Endothelial cell of umbilical vein (primary cell): ENCODE data around the gene UROC1. TPM values are rescaled to one million over a fixed set of nuclear protein-coding genes. Genes with fewer than 3 reads are reported as not detected.

Experiments
- BruUV-seq: library from RNA; stranded (reverse); fragments of 400-500 nt; replicated peaks from 2 replicates; lab custom pipeline; 2021; lab: Mats Ljungman, UMichigan
- CTCF ChIA-PET: fragments of 300-600, 350-600 bp; sonication (Branson Sonifier 250); formaldehyde crosslinking; loops from one replicate; lab custom pipeline; 2021; ENCODE audit warnings: antibody characterized with exemption, inconsistent platforms; lab: Charles Lee
- POLR2A ChIA-PET: fragments of 300-600, 350-600 bp; sonication (Branson Sonifier 250); formaldehyde crosslinking; loops from one replicate; lab custom pipeline; 2021; ENCODE audit warnings: antibody characterized with exemption, inconsistent platforms; lab: Charles Lee
- DNase-seq: peaks from one replicate; pipeline ENCODE4 v3.0.0-alpha.2; 2011; ENCODE audit warnings: low read depth, low spot score
- FAIRE-seq: peaks from 2 replicates; lab custom pipeline; 2011; peaks lifted over from hg19 to GRCh38; lab: Jason Lieb, UNC
- H2AFZ ChIP-seq: 2 replicates; pipeline ENCODE4 v1.6.0; 2012; ENCODE audit warnings: low read depth, low read length, control low read depth, inconsistent platforms
- H3K27ac ChIP-seq: 2 replicates; pipeline ENCODE4 v1.5.1; 2011; ENCODE audit warnings: low read depth, mild to moderate bottlenecking, control low read depth, low read length, moderate library complexity; ENCODE audit not compliant: insufficient read depth
- H3K27me3 ChIP-seq, 2 experiments: 2 replicates each; pipeline versions ENCODE4 v1.6.0 to v1.6.1; 2011; ENCODE audit warnings: low read length in 2 of 2, mixed read lengths in 1 of 2; ENCODE audit not compliant: control insufficient read depth in 2 of 2, insufficient read depth in 2 of 2
- H3K36me3 ChIP-seq, 2 experiments: 2 replicates in 1 of 2; 3 replicates in 1 of 2; pipeline ENCODE4 v1.5.1; 2011; ENCODE audit warnings: low read length in 2 of 2, mild to moderate bottlenecking in 1 of 2, moderate library complexity in 1 of 2; ENCODE audit not compliant: control insufficient read depth in 2 of 2, insufficient read depth in 2 of 2; ENCODE audit errors: extremely low read depth in 1 of 2
- H3K4me1 ChIP-seq: 3 replicates; pipeline ENCODE4 v1.5.1; 2011; ENCODE audit warnings: mild to moderate bottlenecking, low read length; ENCODE audit not compliant: control insufficient read depth, insufficient read depth; ENCODE audit errors: extremely low read depth
- H3K4me2 ChIP-seq: 2 replicates; pipeline ENCODE4 v1.6.1; 2011; ENCODE audit warnings: low read length, control low read depth, mixed read lengths; ENCODE audit not compliant: insufficient read depth
- H3K4me3 ChIP-seq, 3 experiments: fragments of 200-600 bp in 1 of 3; sonication (generic), shearing (Covaris generic) in 1 of 3; replicated peaks in 1 of 3; 2 replicates each; pipeline ENCODE4 v1.5.1; 2011 to 2016; ENCODE audit warnings: control low read depth in 3 of 3, low read length in 3 of 3, mild to moderate bottlenecking in 2 of 3, inconsistent platforms in 1 of 3, low read depth in 1 of 3, moderate library complexity in 1 of 3; ENCODE audit not compliant: insufficient read depth in 1 of 3
- H3K79me2 ChIP-seq: 2 replicates; pipeline ENCODE4 v1.6.0; 2012; ENCODE audit warnings: low read length, inconsistent platforms; ENCODE audit not compliant: control insufficient read depth, insufficient read depth
- H3K9ac ChIP-seq: replicated peaks from 2 replicates; pipeline ENCODE3; 2011; ENCODE audit warnings: low read length, control low read depth; ENCODE audit not compliant: insufficient read depth; ENCODE audit errors: extremely low read depth
- H3K9me1 ChIP-seq: replicated peaks from 3 replicates; pipeline ENCODE4 v1.6.0; 2011; ENCODE audit warnings: mild to moderate bottlenecking, low read length; ENCODE audit not compliant: control insufficient read depth, insufficient read depth; ENCODE audit errors: extremely low read depth
- H3K9me3 ChIP-seq: replicated peaks from 2 replicates; pipeline ENCODE4 v1.5.1; 2012; ENCODE audit warnings: low read length, inconsistent platforms; ENCODE audit not compliant: control insufficient read depth, insufficient read depth
- H4K20me1 ChIP-seq: replicated peaks from 2 replicates; pipeline ENCODE3; 2011; ENCODE audit warnings: mild to moderate bottlenecking, low read length; ENCODE audit not compliant: control insufficient read depth, insufficient read depth; ENCODE audit errors: extremely low read depth
- CTCF ChIP-seq, 2 donors: IDR thresholded peaks; 1 replicate in 1 of 2; 2 replicates in 1 of 2; pipeline ENCODE4 v1.5.1; 2011; ENCODE audit warnings: low read length in 2 of 2, mild to moderate bottlenecking in 2 of 2, moderate library complexity in 2 of 2, control low read depth in 1 of 2, inconsistent platforms in 1 of 2, low read depth in 1 of 2; ENCODE audit not compliant: insufficient read depth in 1 of 2; ENCODE audit errors: extremely low read depth in 1 of 2
- EZH2 ChIP-seq: IDR thresholded peaks from 2 replicates; pipeline ENCODE4 v1.6.1; 2012; ENCODE audit warnings: borderline replicate concordance, low read depth, mild to moderate bottlenecking, moderate library complexity, low read length, inconsistent platforms; ENCODE audit not compliant: severe bottlenecking
- FOS ChIP-seq: IDR thresholded peaks from 2 replicates; pipeline ENCODE4 v1.6.1; 2011; ENCODE audit warnings: mild to moderate bottlenecking, low read length, moderate library complexity, borderline replicate concordance; ENCODE audit not compliant: insufficient read depth
- GATA2 ChIP-seq: IDR thresholded peaks from 2 replicates; pipeline ENCODE4 v1.7.0; 2011; ENCODE audit warnings: low read depth, mild to moderate bottlenecking, moderate library complexity, mixed read lengths, low read length; ENCODE audit not compliant: insufficient read length, insufficient read depth
- JUN ChIP-seq: IDR thresholded peaks from 2 replicates; pipeline ENCODE4 v1.6.1; 2011; ENCODE audit warnings: borderline replicate concordance, low read depth; ENCODE audit not compliant: insufficient read length, insufficient read depth
- MAX ChIP-seq: IDR thresholded peaks from 2 replicates; pipeline ENCODE4 v1.6.1; 2011; ENCODE audit not compliant: insufficient read depth, insufficient read length
- MYC ChIP-seq: IDR thresholded peaks from one replicate; pipeline ENCODE4 v1.6.1; 2011; ENCODE audit warnings: mild to moderate bottlenecking, low read depth, low read length
- POLR2A ChIP-seq: IDR thresholded peaks from 2 replicates; pipeline ENCODE4 v1.6.1; 2012; ENCODE audit warnings: low read depth, mild to moderate bottlenecking, control low read depth, low read length
- POLR2AphosphoS5 ChIP-seq: IDR thresholded peaks from 2 replicates; pipeline ENCODE4 v1.6.1; 2012; ENCODE audit warnings: low read depth, mild to moderate bottlenecking, control low read depth, low read length, moderate library complexity; ENCODE audit not compliant: insufficient read depth
- dilution Hi-C: fragments of 300-500 bp; cut with MboI; formaldehyde crosslinking; loops from one replicate; pipeline ENCODE4 v1.15.0; 2019; ENCODE audit warnings: low sequenced_read_pairs; ENCODE audit not compliant: extremely low pct_ligation_motif_present
- intact Hi-C: fragments of 100-400 bp; cut with micrococcal nuclease; formaldehyde crosslinking; loops from one replicate; pipeline ENCODE4 v1.10.0; 2022
- polyA plus RNA-seq, 4 experiments: library from polyadenylated mRNA; depleted of rRNA in 3 of 4; stranded (reverse) in 3 of 4; unstranded in 1 of 4; fragments of >200 nt; gene quantifications; 2 replicates each; pipeline versions ENCODE4 v1.2.1 to v1.2.3, GENCODE V29; 2011 to 2012; ENCODE audit warnings: missing spikeins in 1 of 4
- total RNA-seq: library from RNA; stranded (reverse); gene quantifications from 2 replicates; pipeline ENCODE4 v1.2.3, GENCODE V29; 2021

The UROC1 gene
- total and polyA plus RNA-seq, 2 donors (not counting 3 experiments of a cell fraction or from before 2014, with no cell fraction given) = not detected

DNA sequence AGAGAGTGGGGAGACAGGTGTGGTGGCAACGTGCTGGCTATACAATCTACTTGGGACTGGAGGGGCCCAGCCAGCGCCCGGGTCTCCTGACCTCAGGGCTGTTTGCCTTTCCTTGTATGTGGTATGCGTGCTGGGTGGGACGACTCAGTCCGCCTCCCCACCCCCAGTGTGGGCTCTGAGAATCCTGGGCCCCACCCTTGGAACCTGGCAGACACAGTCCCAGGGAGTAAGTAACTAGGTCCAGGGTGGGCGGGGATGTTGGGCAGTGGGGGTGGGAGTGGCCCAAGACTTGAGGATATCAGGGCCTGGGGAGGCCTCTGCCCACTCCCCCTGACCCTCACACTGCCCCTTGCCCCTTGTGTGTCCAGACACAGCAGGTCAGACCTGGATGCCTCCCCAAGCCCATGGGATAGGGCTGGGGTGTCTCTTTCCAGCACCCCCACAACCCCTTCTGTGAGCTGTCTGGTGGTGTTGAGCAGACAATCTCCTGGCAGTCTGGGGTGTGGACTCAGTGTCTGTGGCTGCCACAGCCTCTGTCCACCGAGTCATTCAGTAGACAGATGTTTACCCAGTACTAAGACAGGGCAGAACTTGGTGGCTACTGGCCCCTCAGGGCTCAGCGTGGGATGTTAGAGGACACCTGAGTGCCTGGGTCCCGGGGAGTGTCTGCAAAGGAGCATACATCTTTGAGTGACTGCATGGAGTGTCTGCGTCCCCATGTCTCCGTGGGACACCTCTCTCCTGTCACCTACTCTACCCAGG, 7.7 kb upstream of the UROC1 start:
- dilution Hi-C loops = no loop called here
- H3K9me1 ChIP-seq = no peaks in the 10 kb centered on the region
- no TSS peak for BruUV-seq
- H3K27me3 ChIP-seq = peaks cover 13 to 17% of the 10 kb centered on the region in 2 experiments
- H4K20me1 ChIP-seq = no peaks in the 10 kb centered on the region
- H3K36me3 ChIP-seq = no peaks in the 10 kb centered on the region
- H2AFZ ChIP-seq = no peak overlapping the region
- FAIRE-seq (no peak), DNase-seq (no peak)
- H3K4me3 ChIP-seq = no peak overlapping the region
- H3K79me2 ChIP-seq = no peaks in the 10 kb centered on the region
- POLR2A ChIA-PET = no interaction called here
- H3K4me2 ChIP-seq = no peak overlapping the region
- intact Hi-C loops = loop anchor here (10.0 kb wide), 1 partner anchor 480 kb away; no protein-coding TSS in a partner anchor
- no peaks in the 10 kb centered on the region for H3K9me3 ChIP-seq
- TF ChIP-seq JUN = no peak
- TF ChIP-seq EZH2 = no peak
- TF ChIP-seq MYC = no peak
- TF ChIP-seq FOS = no peak
- TF ChIP-seq MAX = no peak
- no peak for TF ChIP-seq GATA2
- no peak for TF ChIP-seq POLR2AphosphoS5
- TF ChIP-seq POLR2A = no peak
- no peak for TF ChIP-seq CTCF (IDR thresholded peaks at IDR 0.05; ENCODE audit: extremely low read depth in 1 of 2, insufficient read depth in 1 of 2, low read depth in 1 of 2, low read length in 2 of 2)
- CTCF ChIA-PET = no interaction called here
- no peak overlapping the region for H3K27ac ChIP-seq
- no peak overlapping the region for H3K9ac ChIP-seq
- no peaks in the 10 kb centered on the region for H3K4me1 ChIP-seq
